Psoas muscle (tissue), 8 donors: ENCODE results near the gene APOL1. TPM values are rescaled to one million over a fixed set of nuclear protein-coding genes. Genes with fewer than 3 reads are reported as not detected.

Experiments used
- ATAC-seq, 4 donors: fragments of 200-7000 bp; cut with Tn5 transposase; one replicate each; pipeline ENCODE4 v1.9.1; 2020; ENCODE audit warnings: moderate library complexity in 3 of 4, mild to moderate bottlenecking in 2 of 4
- DNase-seq, 2 donors: peaks; one replicate each; pipeline ENCODE4 v3.0.0-alpha.2; 2020
- H3K27ac ChIP-seq: fragments of 200-600 bp; one replicate; pipeline ENCODE4 v1.8.0; 2022
- H3K27me3 ChIP-seq, 3 donors: fragments of 200-600 bp in 1 of 3; one replicate each; pipeline versions ENCODE4 v1.6.1 to v1.8.0; 2013 to 2022; ENCODE audit warnings: low read length in 2 of 3, mild to moderate bottlenecking in 2 of 3, moderate library complexity in 1 of 3; ENCODE audit not compliant: insufficient read depth in 3 of 3
- H3K36me3 ChIP-seq, 2 donors: fragments of 200-600 bp in 1 of 2; one replicate each; pipeline versions ENCODE4 v1.6.1 to v1.8.0; 2013 to 2022; ENCODE audit warnings: low read depth in 1 of 2, mild to moderate bottlenecking in 1 of 2, moderate library complexity in 1 of 2; ENCODE audit not compliant: insufficient read depth in 1 of 2
- H3K4me1 ChIP-seq: fragments of 200-600 bp; one replicate; pipeline ENCODE4 v1.8.0; 2022
- H3K4me3 ChIP-seq: fragments of 200-600 bp; one replicate; pipeline ENCODE4 v1.8.0; 2022; ENCODE audit warnings: mild to moderate bottlenecking
- H3K9me3 ChIP-seq: fragments of 200-600 bp; one replicate; pipeline ENCODE4 v1.8.0; 2022
- CTCF ChIP-seq: fragments of 200-600 bp; IDR thresholded peaks from one replicate; pipeline ENCODE4 v1.8.0; 2022; ENCODE audit warnings: antibody characterized with exemption
- WGBS, 3 donors: extraction: QIAGEN DNeasy Blood & Tissue Kit; methylation state at CpG; one replicate each; pipeline versions ENCODE4 v1.1.6 to v1.1.7; 2013; 5-methylcytosine and 5-hydroxymethylcytosine counted together
- intact Hi-C, 2 donors: fragments of 100-400 bp; cut with DNase I; formaldehyde crosslinking; loops; one replicate each; pipeline versions ENCODE4 v1.11.0 to v1.14.2; 2022
- polyA plus RNA-seq, 3 donors: library from polyadenylated mRNA; stranded (reverse); fragments of 200-250 nt; gene quantifications; one replicate each; pipeline ENCODE4 v1.2.3, GENCODE V29; 2013
- total RNA-seq, 4 donors: library from RNA; stranded (reverse); fragmentation: NEBNext Ultra II Directional in 2 of 4; extraction: Animal tissue kit (Norgen Biotek cat#: 25700) in 2 of 4; gene quantifications; one replicate each; pipeline versions ENCODE4 v1.2.1 to v1.2.4, GENCODE V29; 2021 to 2023
- donor health status: healthy with polysubstance abuse.
- donor health status: DM: no; HTN: no; CAD: no; lungs with moderate emphysema.
- donor health status: Bipolar disorder and iron deficiency.
- donor health status: healthy.
- donor health status: DM: yes; HTN: yes; CAD: no.
- donor health status: DM: no; HTN: no; CAD: no.
- donor health status: DM: no; HTN: no; CAD: no.
- donor health status: DM: yes; HTN: yes; CAD: no.

APOL1 gene
- total and polyA plus RNA-seq, 7 donors, result 5.3 to 16.3 (median 6.0) TPM

GRCh38 chr22:36286096-36286957 is 33.4 kb downstream of the APOL1 start:
- H3K4me1 ChIP-seq, result no peaks in the 10 kb centered on the region
- ATAC-seq, result peak; percentile 86 to 95 (median 92)
- WGBS, 3 donors, result 32 to 50% (median 39%) methylated on average over 27 to 28 of the region's 28 CpGs
- DNase-seq, result peak; percentile 83 to 90
- TF ChIP-seq CTCF, result peak; percentile 87
- intact Hi-C loops, result loop anchor here in 1 of 2 donors (5.0 kb wide), 1 partner anchor 144 kb away; no protein-coding TSS in a partner anchor
- H3K4me3 ChIP-seq, result no peak overlapping the region
- peaks cover 13 to 90% of the 10 kb centered on the region in 2 donors for H3K36me3 ChIP-seq
- no peaks in the 10 kb centered on the region for H3K9me3 ChIP-seq
- H3K27me3 ChIP-seq, result no peaks in the 10 kb centered on the region
- no peak overlapping the region for H3K27ac ChIP-seq

- Histone ChIP-seq H3K4me3 (no peak overlapping the region), H3K27me3 (no peaks in the 10 kb centered on the region), H3K36me3 (peaks cover 13 to 90% of the 10 kb centered on the region in 2 donors), H3K9me3 (no peaks in the 10 kb centered on the region), H3K27ac (no peak overlapping the region), H3K4me1 (no peaks in the 10 kb centered on the region)
- DNase-seq, result peak in 1 of 2 donors; percentile 53
- ATAC-seq, result no peak
- no peak for TF ChIP-seq CTCF
- WGBS, 3 donors, result 90 to 95% (median 91%) methylated on average over 20 of the region's 20 CpGs
- intact Hi-C loops, result loop anchor here in 1 of 2 donors (5.0 kb wide), 1 partner anchor 146 kb away; no protein-coding TSS in a partner anchor
Observed at GRCh38 chr22:36287881-36288515, 35.1 kb downstream of the APOL1 start.

GRCh38 chr22:36288571-36289405 is 35.9 kb downstream of the APOL1 start:
- intact Hi-C loops, result loop anchor here in 1 of 2 donors (5.0 kb wide), 1 partner anchor 146 kb away; no protein-coding TSS in a partner anchor

More at GRCh38 chr22:36288571-36289405, 35.9 kb downstream of the APOL1 start:
- Histone ChIP-seq H3K36me3 (peaks cover 19 to 90% of the 10 kb centered on the region in 2 donors), H3K4me1 (no peaks in the 10 kb centered on the region), H3K27me3 (no peaks in the 10 kb centered on the region), H3K9me3 (no peaks in the 10 kb centered on the region), H3K4me3 (no peak overlapping the region), H3K27ac (no peak overlapping the region)
- no peak for TF ChIP-seq CTCF
- no peak for ATAC-seq
- WGBS, 3 donors, result 76 to 81% (median 79%) methylated on average over 32 to 33 of the region's 33 CpGs
- peak in 1 of 2 donors; percentile 49 for DNase-seq
